ENCODE measurements around the gene EEPD1. TPM values are rescaled to one million over a fixed set of nuclear protein-coding genes. Genes with fewer than 3 reads are reported as not detected.

EEPD1 gene
- total RNA-seq, 1 experiment from 2014 or later, result 5.0 TPM

- WGBS (ENCODE audit: extremely low coverage, insufficient read length, low lambda C conversion rate), result no CpG with 5 or more reads among the region's 30 CpGs
- peak overlapping the region; percentile 28 for H3K18ac ChIP-seq (ENCODE audit: insufficient read length, low read depth, low read length)
- Mint-ChIP-seq H3K27me3 (ENCODE audit: low read depth) (peaks cover 13% of the 10 kb centered on the region), H3K27ac (peak overlapping the region; percentile 73 to 90 (median 89); a peak in 5 of 7 replicates), H3K36me3 (ENCODE audit: insufficient read depth in 1 of 3, low read depth in 3 of 3) (peaks cover 8 to 14% (median 14%) of the 10 kb centered on the region in 3 experiments; a peak in 6 of 7 replicates), H3K4me3 (peak overlapping the region; percentile 60 to 83), H3K9me3 (peaks cover 0 to 3% of the 10 kb centered on the region in 2 experiments; a peak in 2 of 5 replicates), H3K4me1 (peaks cover 33 to 39% of the 10 kb centered on the region in 2 experiments)
- no peak overlapping the region for H2BK120ac ChIP-seq (ENCODE audit: low read depth, low read length, poor library complexity, severe bottlenecking)
- H2BK5ac ChIP-seq (ENCODE audit: insufficient read length, low read length), result no peak overlapping the region
- H3K4ac ChIP-seq (ENCODE audit: low read depth, low read length), result no peak overlapping the region
- H3K27ac ChIP-seq (ENCODE audit: insufficient read length, low read depth, low read length), result no peak overlapping the region
- H3T11ph ChIP-seq (ENCODE audit: low read length), result no peak overlapping the region
- TF ChIP-seq CTCF (conservative IDR thresholded peaks at IDR 0.05), result no peak
- H3K9ac ChIP-seq (ENCODE audit: extremely low read depth, insufficient read length, low read length), result peak overlapping the region; percentile 23
- peak overlapping the region; percentile 53 for H2AFZ ChIP-seq (ENCODE audit: low read length)
- no peak overlapping the region for H2AK5ac ChIP-seq (ENCODE audit: insufficient read length, low read length)
- H3K23ac ChIP-seq (ENCODE audit: insufficient read length, low read depth, low read length), result no peak overlapping the region
- H4K20me1 ChIP-seq (ENCODE audit: control insufficient read depth, insufficient read depth, insufficient read length), result no peaks in the 10 kb centered on the region
- H3K23me2 ChIP-seq (ENCODE audit: insufficient read length, low read depth, low read length, poor library complexity, severe bottlenecking), result peaks cover 8% of the 10 kb centered on the region
- 0 out of 2 replicates have a peak, but pooled peaks cover 3% of the 10 kb centered on the region for H3K4me1 ChIP-seq (ENCODE audit: insufficient read depth, low read length)
- H4K91ac ChIP-seq (ENCODE audit: insufficient read length, low read depth, low read length), result no peak overlapping the region
- no peak for DNase-seq
- no peak overlapping the region for H2BK20ac ChIP-seq (ENCODE audit: low read depth, low read length, poor library complexity, severe bottlenecking)
- no peaks in the 10 kb centered on the region for H3K79me2 ChIP-seq (ENCODE audit: insufficient read depth, low read length)
- H2BK12ac ChIP-seq (ENCODE audit: insufficient read length, low read depth, low read length), result no peak overlapping the region
- no peak overlapping the region for H2BK15ac ChIP-seq (ENCODE audit: low read depth, low read length)
- H3K14ac ChIP-seq (ENCODE audit: insufficient read depth, low read length), result no peak overlapping the region
- H3K79me1 ChIP-seq (ENCODE audit: insufficient read depth, low read depth, low read length, poor library complexity, severe bottlenecking), result no peaks in the 10 kb centered on the region
- no peak overlapping the region for H4K8ac ChIP-seq (replicated peaks; ENCODE audit: insufficient read length, low read depth, low read length)
- H4K5ac ChIP-seq (ENCODE audit: insufficient read length, low read depth, low read length), result no peak overlapping the region
- H3K56ac ChIP-seq (ENCODE audit: insufficient read length, low read depth, low read length), result no peak overlapping the region
- H3K4me2 ChIP-seq (ENCODE audit: insufficient read depth, insufficient read length, low read length), result peak overlapping the region; percentile 51
- no peaks in the 10 kb centered on the region for H3K9me3 ChIP-seq (ENCODE audit: control insufficient read depth, low read depth, low read length)
- no peaks in the 10 kb centered on the region for H3K27me3 ChIP-seq (ENCODE audit: insufficient read depth, low read length)
These were observed 916 bp upstream of the EEPD1 start for GRCh38 chr7:36151921-36152755.

Data from H9 (cell line).